ENCODE results near the gene SH2D1B. TPM values are rescaled to one million over a fixed set of nuclear protein-coding genes. Genes with fewer than 3 reads are reported as not detected.

Gene SH2D1B
- total and polyA plus RNA-seq, 12 donors, result 0.09 to 0.60 (median 0.15) TPM; not detected in 7

- H3K9me3 ChIP-seq, result no peaks in the 10 kb centered on the region
- 75 to 81% methylated on average over 15 of the region's 15 CpGs for WGBS, 2 donors
- no peak overlapping the region for H3K4me3 ChIP-seq
- intact Hi-C loops (cut with DNase I), result loop anchor here in 5 of 10 donors (2.0 to 10.0 kb wide), 6 partner anchors 106 to 598 kb away; no protein-coding TSS in a partner anchor
- no peak overlapping the region for H3K27ac ChIP-seq
- peaks cover 3 to 18% (median 4%) of the 10 kb centered on the region in 7 donors for H3K27me3 ChIP-seq
- no peak for ATAC-seq
- H3K4me1 ChIP-seq, result peaks cover 0 to 5% (median 0%) of the 10 kb centered on the region in 9 donors
- DNase-seq, result no peak
- no peaks in the 10 kb centered on the region for H3K36me3 ChIP-seq
- TF ChIP-seq CTCF (IDR thresholded peaks at IDR 0.05), result no peak
Observed at GRCh38 chr1:162390396-162391185, 21.3 kb downstream of the SH2D1B start.

- Histone ChIP-seq H3K36me3 (no peaks in the 10 kb centered on the region), H3K27me3 (peaks cover 3 to 13% (median 4%) of the 10 kb centered on the region in 7 donors), H3K4me3 (no peak overlapping the region), H3K27ac (no peak overlapping the region), H3K9me3 (no peaks in the 10 kb centered on the region), H3K4me1 (peaks cover 0 to 5% (median 0%) of the 10 kb centered on the region in 9 donors)
- WGBS, 2 donors, result 72 to 76% methylated on average over 9 of the region's 9 CpGs
- no peak for ATAC-seq
- DNase-seq, result no peak
- intact Hi-C loops (cut with DNase I), result loop anchor here in 6 of 10 donors (2.0 to 10.0 kb wide), 7 partner anchors 95 to 598 kb away; no protein-coding TSS in a partner anchor
- no peak for TF ChIP-seq CTCF (IDR thresholded peaks at IDR 0.05)
Observed at GRCh38 chr1:162389971-162390370, 22.0 kb downstream of the SH2D1B start.

GRCh38 chr1:162389021-162389818 lies 22.7 kb downstream of the SH2D1B start:
- peaks cover 0 to 5% (median 0%) of the 10 kb centered on the region in 9 donors for H3K4me1 ChIP-seq
- no peaks in the 10 kb centered on the region for H3K9me3 ChIP-seq
- WGBS, 2 donors, result 64% methylated on average over 11 of the region's 11 CpGs
- no peak overlapping the region for H3K27ac ChIP-seq
- peaks cover 0 to 10% (median 0%) of the 10 kb centered on the region in 7 donors for H3K27me3 ChIP-seq
- DNase-seq (no peak), ATAC-seq (no peak)
- intact Hi-C loops (cut with DNase I), result loop anchor here in 2 of 10 donors (5.0 to 10.0 kb wide), 2 partner anchors 94 to 332 kb away; no protein-coding TSS in a partner anchor
- no peak for TF ChIP-seq CTCF (IDR thresholded peaks at IDR 0.05)
- H3K4me3 ChIP-seq, result no peak overlapping the region
- no peaks in the 10 kb centered on the region for H3K36me3 ChIP-seq

GRCh38 chr1:162388615-162389014 lies 23.3 kb downstream of the SH2D1B start:
- 92 to 94% methylated on average over 5 of the region's 5 CpGs for WGBS, 2 donors
- Histone ChIP-seq H3K27ac (no peak overlapping the region), H3K27me3 (peaks cover 0 to 4% (median 0%) of the 10 kb centered on the region in 7 donors), H3K36me3 (no peaks in the 10 kb centered on the region), H3K9me3 (no peaks in the 10 kb centered on the region), H3K4me3 (no peak overlapping the region), H3K4me1 (peaks cover 0 to 5% (median 0%) of the 10 kb centered on the region in 9 donors)
- TF ChIP-seq CTCF (IDR thresholded peaks at IDR 0.05), result no peak
- intact Hi-C loops (cut with DNase I), result loop anchor here in 2 of 10 donors (5.0 to 10.0 kb wide), 2 partner anchors 94 to 331 kb away; no protein-coding TSS in a partner anchor
- ATAC-seq (peak in 3 of 8 donors; percentile 49 to 70 (median 63)), DNase-seq (no peak)

All from heart right ventricle (tissue), 16 donors.